K562 (cell line): ENCODE data around the gene PARD3. TPM values are rescaled to one million over a fixed set of nuclear protein-coding genes. Genes with fewer than 3 reads are reported as not detected.

Experiments used
- ATAC-seq: fragments of 200-7000 bp; cut with Tn5 transposase; 3 replicates; pipeline ENCODE4 v1.9.1; 2020; ENCODE audit warnings: moderate library complexity
- BruUV-seq: library from RNA; stranded (reverse); fragments of 400-500 nt; replicated peaks from 2 replicates; lab custom pipeline; 2021; lab: Mats Ljungman, UMichigan
- CTCF ChIA-PET: fragments of 300-600 bp; formaldehyde crosslinking; extraction: SDS; loops from one replicate; lab custom pipeline; 2021; ENCODE audit warnings: low intra/inter-chr PET ratio; lab: Yijun Ruan, JAX
- POLR2A ChIA-PET: fragments of 300-600, 350-650 bp; sonication (Branson Sonifier 250); formaldehyde crosslinking; extraction: SDS; loops from one replicate; lab custom pipeline; 2021; ENCODE audit warnings: antibody characterized with exemption, inconsistent platforms; lab: Yijun Ruan, JAX
- DNase-seq, 4 experiments: peaks; one replicate each; pipeline versions ENCODE4 v3.0.0 to v3.0.0-alpha.2; 2011 to 2018; ENCODE audit warnings: low spot score in 3 of 4, mixed read lengths in 3 of 4; ENCODE audit errors: extremely low read depth in 1 of 4
- FAIRE-seq: peaks from 2 replicates; lab custom pipeline; 2011; peaks lifted over from hg19 to GRCh38; lab: Jason Lieb, UNC
- H2AFZ ChIP-seq: 2 replicates; pipeline ENCODE4 v1.6.0; 2011; ENCODE audit warnings: low read depth, low read length, control low read depth, inconsistent platforms
- H3K27ac ChIP-seq: fragments of 200-600 bp; 3 replicates; pipeline ENCODE4 v1.8.0; 2011; ENCODE audit warnings: low read depth, mild to moderate bottlenecking, control low read depth, inconsistent platforms, low read length, moderate library complexity, mixed read lengths; ENCODE audit errors: extremely low read depth
- H3K27me3 ChIP-seq, 2 experiments: fragments of 300-600 bp in 1 of 2; 2 replicates in 1 of 2; 3 replicates in 1 of 2; pipeline versions ENCODE4 v1.6.0 to v1.8.0; 2011; ENCODE audit warnings: inconsistent platforms in 2 of 2, low read length in 2 of 2, mild to moderate bottlenecking in 1 of 2, mixed read lengths in 1 of 2, moderate library complexity in 1 of 2; ENCODE audit not compliant: control insufficient read depth in 2 of 2, insufficient read depth in 2 of 2
- H3K36me3 ChIP-seq: fragments of 300-600 bp; 3 replicates; pipeline ENCODE4 v1.8.0; 2011; ENCODE audit warnings: mild to moderate bottlenecking, low read length, inconsistent platforms; ENCODE audit not compliant: control insufficient read depth, insufficient read depth
- H3K4me1 ChIP-seq, 2 experiments: fragments of 200-600 bp in 1 of 2; replicated peaks in 1 of 2; 2 replicates in 1 of 2; 3 replicates in 1 of 2; pipeline versions ENCODE4 v1.5.1 to v1.8.0; 2011; ENCODE audit warnings: inconsistent platforms in 2 of 2, low read length in 2 of 2, mild to moderate bottlenecking in 1 of 2, mixed read lengths in 1 of 2, moderate library complexity in 1 of 2; ENCODE audit not compliant: control insufficient read depth in 2 of 2, insufficient read depth in 2 of 2
- H3K4me2 ChIP-seq: 2 replicates; pipeline ENCODE4 v1.6.1; 2011; ENCODE audit warnings: low read length, control low read depth, inconsistent platforms, mixed read lengths; ENCODE audit not compliant: insufficient read depth
- H3K4me3 ChIP-seq: fragments of 200-600 bp; sonication (generic), shearing (Covaris generic); 2 replicates; pipeline ENCODE4 v1.5.1; 2016; ENCODE audit warnings: control low read depth, inconsistent platforms
- H3K79me2 ChIP-seq: fragments of 200-600 bp; 3 replicates; pipeline ENCODE4 v1.8.0; 2011; ENCODE audit warnings: low read length, inconsistent platforms; ENCODE audit not compliant: control insufficient read depth, insufficient read depth
- H3K9ac ChIP-seq, 2 experiments: 2 replicates each; pipeline versions ENCODE4 v1.6.0 to v1.6.1; 2011; ENCODE audit warnings: low read depth in 2 of 2, low read length in 2 of 2, control low read depth in 1 of 2, inconsistent platforms in 1 of 2, mild to moderate bottlenecking in 1 of 2, mixed read lengths in 1 of 2; ENCODE audit not compliant: insufficient read depth in 1 of 2
- H3K9me1 ChIP-seq: one replicate; pipeline ENCODE4 v1.6.0; 2011; ENCODE audit warnings: inconsistent platforms, mild to moderate bottlenecking, low read length, moderate library complexity; ENCODE audit not compliant: control insufficient read depth, insufficient read depth
- H3K9me3 ChIP-seq: replicated peaks from 2 replicates; pipeline ENCODE4 v1.5.1; 2011; ENCODE audit warnings: low read depth, low read length, inconsistent platforms; ENCODE audit not compliant: control insufficient read depth, insufficient read depth
- H4K20me1 ChIP-seq: replicated peaks from 2 replicates; pipeline ENCODE4 v1.6.1; 2011; ENCODE audit warnings: low read length, inconsistent platforms, mixed read lengths; ENCODE audit not compliant: control insufficient read depth, insufficient read depth
- CTBP1 ChIP-seq: fragments of 450-650 bp; IDR thresholded peaks from 2 replicates; pipeline ENCODE4 v1.6.1; 2016; ENCODE audit warnings: borderline replicate concordance
- ESRRB ChIP-seq: fragments of 250-450 bp; sonication (Bioruptor Pico); IDR thresholded peaks from 2 replicates; pipeline ENCODE4 v1.5.0; 2020; ENCODE audit warnings: mild to moderate bottlenecking, moderate library complexity, borderline replicate concordance
- FUS ChIP-seq: fragments of 200-400 bp; formaldehyde crosslinking; optimal IDR thresholded peaks from 2 replicates; pipeline ENCODE3; 2017; ENCODE audit warnings: low read depth, low read length
- MTA3 ChIP-seq: fragments of 450-650 bp; formaldehyde crosslinking; IDR thresholded peaks from 2 replicates; pipeline ENCODE4 v1.6.1; 2017; ENCODE audit warnings: mild to moderate bottlenecking, borderline replicate concordance
- NCOA6 ChIP-seq: fragments of 450-650 bp; IDR thresholded peaks from 2 replicates; pipeline ENCODE4 v1.6.1; 2017; ENCODE audit warnings: mild to moderate bottlenecking
- NR3C1 ChIP-seq: sonication (generic); formaldehyde crosslinking; IDR thresholded peaks from 2 replicates; pipeline ENCODE4 v1.8.1; 2022; ENCODE audit warnings: missing genetic modification reagents
- RCOR1 ChIP-seq, 2 experiments: IDR thresholded peaks; 2 replicates each; pipeline ENCODE4 v1.6.1; 2012; ENCODE audit warnings: low read depth in 2 of 2, low read length in 2 of 2, borderline replicate concordance in 1 of 2, improper control_type of control experiment in 1 of 2
- WGBS: fragments of 100-300 bp; shearing (Covaris generic); methylation state at CpG from one replicate; pipeline ENCODE4 v1.1.6; 2016; ENCODE audit warnings: low coverage, mixed read lengths; ENCODE audit not compliant: insufficient coverage; ENCODE audit errors: missing lambda C conversion rate; 5-methylcytosine and 5-hydroxymethylcytosine counted together
- in situ Hi-C: fragments of 300-500 bp; cut with MboI; formaldehyde crosslinking; loops from 4 replicates; pipeline ENCODE4 v1.15.0; 2018; ENCODE audit warnings: inconsistent platforms, mixed read lengths
- intact Hi-C: fragments of 100-400 bp; cut with micrococcal nuclease; formaldehyde crosslinking; loops from 2 replicates; pipeline ENCODE4 v1.14.2; 2022
- polyA plus RNA-seq, 8 experiments: library from polyadenylated mRNA; depleted of rRNA in 4 of 8; stranded (reverse) in 5 of 8; unstranded in 3 of 8; fragments of >200 nt; fragmentation: Nextera tagmentation in 2 of 8; fragmentation: Illumina TruSeq in 1 of 8; extraction: Ambion mirVana in 2 of 8; extraction: Trizol in 1 of 8; gene quantifications; 2 replicates each; pipeline versions ENCODE4 v1.2.1 to v1.2.3, GENCODE V29; 2011 to 2014; ENCODE audit warnings: inconsistent platforms in 1 of 8, missing spikeins in 1 of 8
- total RNA-seq, 7 experiments: library from RNA; depleted of rRNA in 6 of 7; stranded (reverse); fragments of >200 nt in 6 of 7; fragmentation: Illumina TruSeq in 2 of 7; extraction: Trizol in 2 of 7; gene quantifications; 2 replicates each; pipeline versions ENCODE4 v1.2.1 to v1.2.3, GENCODE V29; 2011 to 2021; ENCODE audit warnings: low replicate concordance in 1 of 7

Gene PARD3
- total and polyA plus RNA-seq, 9 of the 15 experiments (the other 6 are each of a cell fraction or from before 2014, with no cell fraction given) = 2.7 to 11.7 (median 7.7) TPM

- Histone ChIP-seq H3K27me3 (no peaks in the 10 kb centered on the region), H3K9me1 (no peaks in the 10 kb centered on the region), H3K27ac (no peak overlapping the region), H3K9ac (no peak overlapping the region), H3K4me1 (peaks cover 0 to 14% of the 10 kb centered on the region in 2 experiments; a peak in 2 of 5 replicates), H3K4me3 (no peak overlapping the region), H3K36me3 (no peaks in the 10 kb centered on the region), H3K79me2 (no peaks in the 10 kb centered on the region; the same call in 2 of the 3 replicates), H2AFZ (no peak overlapping the region), H3K9me3 (no peaks in the 10 kb centered on the region), H4K20me1 (no peaks in the 10 kb centered on the region), H3K4me2 (no peak overlapping the region)
- no TSS peak for BruUV-seq
- WGBS = 50% methylated on average over 14 of the region's 15 CpGs
- TF ChIP-seq RCOR1 (IDR thresholded peaks at IDR 0.05; ENCODE audit: borderline replicate concordance in 1 of 2, low read depth in 2 of 2, low read length in 2 of 2) = no peak
- no peak for TF ChIP-seq NR3C1 (CRISPR knock-in tag)
- no peak for TF ChIP-seq FUS
- TF ChIP-seq ESRRB (CRISPR knock-in tag) = no peak
- no peak for TF ChIP-seq CTBP1
- no peak for TF ChIP-seq MTA3
- TF ChIP-seq NCOA6 = no peak
- ChIA-PET POLR2A (no interaction called here), CTCF (no interaction called here)
- intact Hi-C loops = no loop called here
- DNase-seq (no peak), ATAC-seq (no peak), FAIRE-seq (no peak)
- in situ Hi-C loops = no loop called here
Measured at GRCh38 chr10:34791228-34791627, 23.9 kb downstream of the PARD3 start.
